Hematopoietic multipotent progenitor cell treated with erythropoietin and hydrocortisone succinate and interleukin-3 and kit ligand, for 15 days (in vitro differentiated cells): ENCODE results near the gene VPS11.
"Not testable (repeated sequence)": the region's sequence is repeated elsewhere in the genome, so short reads cannot be mapped to it uniquely, and the experiment has no call there.

Experiments used
- DNase-seq: peaks from one replicate; pipeline ENCODE4 v3.0.0-alpha.2; 2015; ENCODE audit warnings: low spot score

VPS11 gene

GRCh38 chr11:119038884-119039283 is 28.7 kb upstream of the VPS11 start:
- no peak for DNase-seq

GRCh38 chr11:119039471-119039870 is 28.1 kb upstream of the VPS11 start:
- not testable (repeated sequence) for DNase-seq

GRCh38 chr11:119041821-119042514 is 25.6 kb upstream of the VPS11 start:
- no peak for DNase-seq

- no peak for DNase-seq
These were observed 24.7 kb upstream of the VPS11 start for GRCh38 chr11:119042927-119043326.

- no peak for DNase-seq
These were observed 22.9 kb upstream of the VPS11 start for GRCh38 chr11:119044708-119045107.

- no peak for DNase-seq
These were observed 21.1 kb upstream of the VPS11 start for GRCh38 chr11:119046489-119046888.

GRCh38 chr11:119047205-119047604 is 20.4 kb upstream of the VPS11 start:
- no peak for DNase-seq

GRCh38 chr11:119048644-119049043 is 19.0 kb upstream of the VPS11 start:
- no peak for DNase-seq

- no peak for DNase-seq
These were observed 18.5 kb upstream of the VPS11 start for GRCh38 chr11:119049081-119049480.

- DNase-seq, result no peak
These were observed 16.0 kb upstream of the VPS11 start for GRCh38 chr11:119051440-119052162.

- no peak for DNase-seq
These were observed 15.3 kb upstream of the VPS11 start for GRCh38 chr11:119052163-119052814.

- no peak for DNase-seq
These were observed 13.2 kb upstream of the VPS11 start for GRCh38 chr11:119054418-119054817.

- DNase-seq, result peak; percentile 52
These were observed 11.7 kb upstream of the VPS11 start for GRCh38 chr11:119055901-119056300.

GRCh38 chr11:119056421-119056999 is 11.1 kb upstream of the VPS11 start:
- no peak for DNase-seq

- peak; percentile 98 for DNase-seq
These were observed 10.4 kb upstream of the VPS11 start, which contains the start of gene HYOU1 for GRCh38 chr11:119057000-119057769. Gene HYOU1, minus strand, starts transcription at chr11:119057205. Its CDS starts 1,045 bp downstream, at chr11:119056160.

GRCh38 chr11:119059128-119059527 is 8.5 kb upstream of the VPS11 start:
- not testable (repeated sequence) for DNase-seq

GRCh38 chr11:119061256-119061655 is 6.4 kb upstream of the VPS11 start:
- no peak for DNase-seq

- DNase-seq, result peak; percentile 84
These were observed 4.8 kb upstream of the VPS11 start for GRCh38 chr11:119062779-119063178.

GRCh38 chr11:119065369-119065768 is 2.2 kb upstream of the VPS11 start:
- DNase-seq, result peak; percentile 82

- DNase-seq, result no peak
These were observed 10.2 kb downstream of the VPS11 start for GRCh38 chr11:119077839-119078238.

- DNase-seq, result no peak
These were observed 11.2 kb downstream of the VPS11 start for GRCh38 chr11:119078675-119079420.
